ENCODE measurements around the gene CLIC1.
"Not testable (repeated sequence)": the region's sequence is repeated elsewhere in the genome, so short reads cannot be mapped to it uniquely, and the experiment has no call there.

CLIC1 gene

GRCh38 chr6:31722173-31722572 lies 14.2 kb downstream of the CLIC1 start:
- no peak for DNase-seq (ENCODE audit: low spot score)

- DNase-seq (ENCODE audit: low spot score), result no peak
Observed at GRCh38 chr6:31721351-31722020, 14.8 kb downstream of the CLIC1 start, which contains the start of gene LY6G6C. LY6G6C (minus strand) TSS chr6:31721746; CDS start chr6:31721679, 67 bp downstream.

GRCh38 chr6:31720196-31720770 lies 16.0 kb downstream of the CLIC1 start:
- DNase-seq (ENCODE audit: low spot score), result no peak

GRCh38 chr6:31719001-31719400 lies 17.3 kb downstream of the CLIC1 start:
- DNase-seq (ENCODE audit: low spot score), result no peak

- no peak for DNase-seq (ENCODE audit: low spot score)
Observed at GRCh38 chr6:31718265-31718664, 18.1 kb downstream of the CLIC1 start.

- DNase-seq (ENCODE audit: low spot score), result no peak
Observed at GRCh38 chr6:31717499-31718222, 18.7 kb downstream of the CLIC1 start.

- no peak for DNase-seq (ENCODE audit: low spot score)
Observed at GRCh38 chr6:31715022-31715958, 21.0 kb downstream of the CLIC1 start, which contains the start of gene LY6G6D. LY6G6D (plus strand) TSS chr6:31715348; CDS start chr6:31715356, 8 bp downstream.

GRCh38 chr6:31713991-31714684 lies 22.2 kb downstream of the CLIC1 start:
- no peak for DNase-seq (ENCODE audit: low spot score)

- no peak for DNase-seq (ENCODE audit: low spot score)
Observed at GRCh38 chr6:31713465-31713864, 22.9 kb downstream of the CLIC1 start.

- no peak for DNase-seq (ENCODE audit: low spot score)
Observed at GRCh38 chr6:31712296-31712695, 24.0 kb downstream of the CLIC1 start.

GRCh38 chr6:31711233-31711632 lies 25.1 kb downstream of the CLIC1 start:
- no peak for DNase-seq (ENCODE audit: low spot score)

- DNase-seq (ENCODE audit: low spot score), result no peak
Observed at GRCh38 chr6:31710523-31711219, 25.7 kb downstream of the CLIC1 start.

GRCh38 chr6:31709157-31709556 lies 27.2 kb downstream of the CLIC1 start:
- DNase-seq (ENCODE audit: low spot score), result not testable (repeated sequence)

- no peak for DNase-seq (ENCODE audit: low spot score)
Observed at GRCh38 chr6:31708224-31708623, 28.1 kb downstream of the CLIC1 start.

GRCh38 chr6:31707701-31708100 lies 28.6 kb downstream of the CLIC1 start:
- no peak for DNase-seq (ENCODE audit: low spot score)

GRCh38 chr6:31706599-31706998 lies 29.7 kb downstream of the CLIC1 start, which contains the start of gene LY6G6F:
LY6G6F (plus strand) TSS chr6:31706866; CDS start chr6:31706907, 41 bp downstream.
- no peak for DNase-seq (ENCODE audit: low spot score)

GRCh38 chr6:31705931-31706330 lies 30.4 kb downstream of the CLIC1 start:
- no peak for DNase-seq (ENCODE audit: low spot score)

GRCh38 chr6:31702819-31703716 lies 33.3 kb downstream of the CLIC1 start, which contains the start of gene ABHD16A:
ABHD16A (minus strand) TSS chr6:31703324; CDS start chr6:31703281, 43 bp downstream.
- peak; percentile 97 for DNase-seq (ENCODE audit: low spot score)

GRCh38 chr6:31702405-31702818 lies 33.9 kb downstream of the CLIC1 start:
- no peak for DNase-seq (ENCODE audit: low spot score)

Data from AG08396 (cell line).